Measurements from ENCODE around the gene PPARA. TPM values are rescaled to one million over a fixed set of nuclear protein-coding genes. Genes with fewer than 3 reads are reported as not detected.

The PPARA gene
- total and polyA plus RNA-seq, 2 experiments from 2014 or later, result 4.7 to 12.6 TPM

DNA sequence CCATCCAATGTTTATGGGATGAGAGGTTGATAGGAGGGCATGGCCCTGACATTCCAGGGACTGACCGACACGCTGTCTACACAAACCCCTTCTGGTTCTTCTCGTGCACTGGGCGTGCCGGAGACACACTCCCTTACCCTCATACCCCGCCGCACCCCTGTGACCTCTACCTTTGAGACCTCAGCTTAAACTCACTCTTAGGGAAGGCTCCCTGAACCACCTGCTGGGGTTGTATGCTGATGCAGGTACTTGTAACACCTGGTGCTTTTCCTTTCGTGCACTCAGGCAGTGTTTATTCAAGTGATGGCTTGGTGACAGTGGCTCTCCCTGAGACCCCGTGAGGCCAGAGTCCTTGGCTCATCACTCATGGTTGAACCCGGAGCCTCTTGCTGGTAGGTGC, 12.0 kb downstream of the PPARA start (continued):
- TF ChIP-seq, protein P1, sequence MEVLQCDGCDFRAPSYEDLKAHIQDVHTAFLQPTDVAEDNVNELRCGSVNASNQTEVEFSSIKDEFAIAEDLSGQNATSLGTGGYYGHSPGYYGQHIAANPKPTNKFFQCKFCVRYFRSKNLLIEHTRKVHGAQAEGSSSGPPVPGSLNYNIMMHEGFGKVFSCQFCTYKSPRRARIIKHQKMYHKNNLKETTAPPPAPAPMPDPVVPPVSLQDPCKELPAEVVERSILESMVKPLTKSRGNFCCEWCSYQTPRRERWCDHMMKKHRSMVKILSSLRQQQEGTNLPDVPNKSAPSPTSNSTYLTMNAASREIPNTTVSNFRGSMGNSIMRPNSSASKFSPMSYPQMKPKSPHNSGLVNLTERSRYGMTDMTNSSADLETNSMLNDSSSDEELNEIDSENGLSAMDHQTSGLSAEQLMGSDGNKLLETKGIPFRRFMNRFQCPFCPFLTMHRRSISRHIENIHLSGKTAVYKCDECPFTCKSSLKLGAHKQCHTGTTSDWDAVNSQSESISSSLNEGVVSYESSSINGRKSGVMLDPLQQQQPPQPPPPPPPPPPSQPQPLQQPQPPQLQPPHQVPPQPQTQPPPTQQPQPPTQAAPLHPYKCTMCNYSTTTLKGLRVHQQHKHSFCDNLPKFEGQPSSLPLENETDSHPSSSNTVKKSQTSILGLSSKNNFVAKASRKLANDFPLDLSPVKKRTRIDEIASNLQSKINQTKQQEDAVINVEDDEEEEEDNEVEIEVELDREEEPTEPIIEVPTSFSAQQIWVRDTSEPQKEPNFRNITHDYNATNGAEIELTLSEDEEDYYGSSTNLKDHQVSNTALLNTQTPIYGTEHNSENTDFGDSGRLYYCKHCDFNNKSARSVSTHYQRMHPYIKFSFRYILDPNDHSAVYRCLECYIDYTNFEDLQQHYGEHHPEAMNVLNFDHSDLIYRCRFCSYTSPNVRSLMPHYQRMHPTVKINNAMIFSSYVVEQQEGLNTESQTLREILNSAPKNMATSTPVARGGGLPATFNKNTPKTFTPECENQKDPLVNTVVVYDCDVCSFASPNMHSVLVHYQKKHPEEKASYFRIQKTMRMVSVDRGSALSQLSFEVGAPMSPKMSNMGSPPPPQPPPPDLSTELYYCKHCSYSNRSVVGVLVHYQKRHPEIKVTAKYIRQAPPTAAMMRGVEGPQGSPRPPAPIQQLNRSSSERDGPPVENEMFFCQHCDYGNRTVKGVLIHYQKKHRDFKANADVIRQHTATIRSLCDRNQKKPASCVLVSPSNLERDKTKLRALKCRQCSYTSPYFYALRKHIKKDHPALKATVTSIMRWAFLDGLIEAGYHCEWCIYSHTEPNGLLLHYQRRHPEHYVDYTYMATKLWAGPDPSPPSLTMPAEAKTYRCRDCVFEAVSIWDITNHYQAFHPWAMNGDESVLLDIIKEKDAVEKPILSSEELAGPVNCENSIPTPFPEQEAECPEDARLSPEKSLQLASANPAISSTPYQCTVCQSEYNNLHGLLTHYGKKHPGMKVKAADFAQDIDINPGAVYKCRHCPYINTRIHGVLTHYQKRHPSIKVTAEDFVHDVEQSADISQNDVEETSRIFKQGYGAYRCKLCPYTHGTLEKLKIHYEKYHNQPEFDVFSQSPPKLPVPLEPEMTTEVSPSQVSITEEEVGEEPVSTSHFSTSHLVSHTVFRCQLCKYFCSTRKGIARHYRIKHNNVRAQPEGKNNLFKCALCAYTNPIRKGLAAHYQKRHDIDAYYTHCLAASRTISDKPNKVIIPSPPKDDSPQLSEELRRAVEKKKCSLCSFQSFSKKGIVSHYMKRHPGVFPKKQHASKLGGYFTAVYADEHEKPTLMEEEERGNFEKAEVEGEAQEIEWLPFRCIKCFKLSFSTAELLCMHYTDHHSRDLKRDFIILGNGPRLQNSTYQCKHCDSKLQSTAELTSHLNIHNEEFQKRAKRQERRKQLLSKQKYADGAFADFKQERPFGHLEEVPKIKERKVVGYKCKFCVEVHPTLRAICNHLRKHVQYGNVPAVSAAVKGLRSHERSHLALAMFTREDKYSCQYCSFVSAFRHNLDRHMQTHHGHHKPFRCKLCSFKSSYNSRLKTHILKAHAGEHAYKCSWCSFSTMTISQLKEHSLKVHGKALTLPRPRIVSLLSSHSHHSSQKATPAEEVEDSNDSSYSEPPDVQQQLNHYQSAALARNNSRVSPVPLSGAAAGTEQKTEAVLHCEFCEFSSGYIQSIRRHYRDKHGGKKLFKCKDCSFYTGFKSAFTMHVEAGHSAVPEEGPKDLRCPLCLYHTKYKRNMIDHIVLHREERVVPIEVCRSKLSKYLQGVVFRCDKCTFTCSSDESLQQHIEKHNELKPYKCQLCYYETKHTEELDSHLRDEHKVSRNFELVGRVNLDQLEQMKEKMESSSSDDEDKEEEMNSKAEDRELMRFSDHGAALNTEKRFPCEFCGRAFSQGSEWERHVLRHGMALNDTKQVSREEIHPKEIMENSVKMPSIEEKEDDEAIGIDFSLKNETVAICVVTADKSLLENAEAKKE (CRISPR knock-in tag; IDR thresholded peaks at IDR 0.05), result no peak
- TF ChIP-seq CREB1 (CRISPR knock-in tag; IDR thresholded peaks at IDR 0.05; ENCODE audit: low read depth), result no peak
- TF ChIP-seq EZH2 (IDR thresholded peaks at IDR 0.05; ENCODE audit: low read depth, unreplicated experiment), result no peak

DNA sequence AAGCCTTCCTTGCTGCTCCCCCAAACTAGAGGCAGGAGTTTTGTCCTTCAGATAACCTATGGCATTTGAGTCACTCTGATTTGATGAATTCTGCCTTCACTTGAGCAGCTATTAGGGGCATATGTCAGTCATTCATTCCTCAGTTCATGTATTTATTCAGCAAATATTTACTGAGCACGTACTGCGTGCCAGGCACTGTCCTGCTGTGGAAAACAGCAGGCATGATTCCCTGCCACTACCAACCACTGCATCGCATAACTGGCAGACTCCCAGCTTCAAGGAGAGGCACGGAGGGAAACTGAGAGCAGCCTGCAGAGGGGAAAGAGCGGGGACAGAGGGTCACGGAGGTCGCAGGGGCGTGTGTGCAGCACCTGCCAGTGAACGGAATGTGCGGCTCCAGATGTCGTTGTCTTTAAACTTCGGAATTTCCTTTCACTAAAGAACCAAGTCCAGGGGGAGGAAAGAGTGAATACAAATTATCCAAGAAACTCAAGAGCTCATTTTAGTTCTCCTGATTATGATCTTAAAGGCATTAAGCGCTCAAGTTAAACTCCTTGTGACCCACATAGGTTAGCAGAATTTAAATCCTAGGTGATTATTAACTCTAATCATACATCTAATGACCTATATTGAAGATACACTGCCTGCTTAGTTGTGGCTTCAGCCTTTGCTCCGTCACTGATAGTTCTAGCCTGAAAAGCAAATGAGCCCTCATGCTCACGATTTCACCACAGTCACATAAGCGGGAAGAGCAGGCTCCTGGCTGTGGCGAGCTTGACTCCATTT, 12.6 kb downstream of the PPARA start:
- Histone ChIP-seq H3K4me3 (no peak overlapping the region), H3K27me3 (ENCODE audit: insufficient read depth) (no peaks in the 10 kb centered on the region), H2AFZ (no peak overlapping the region), H4K20me1 (replicated peaks; ENCODE audit: insufficient read depth) (peaks cover 3% of the 10 kb centered on the region), H3K79me2 (replicated peaks; ENCODE audit: insufficient read depth) (no peaks in the 10 kb centered on the region), H3K36me3 (ENCODE audit: insufficient read depth) (no peaks in the 10 kb centered on the region), H3K9me2 (ENCODE audit: insufficient read depth) (no peaks in the 10 kb centered on the region), H3K27ac (ENCODE audit: low read depth) (no peak overlapping the region), H3F3A (replicated peaks; ENCODE audit: low read depth) (no peaks in the 10 kb centered on the region), H3K4me2 (no peak overlapping the region), H3K4me1 (ENCODE audit: insufficient read depth) (no peaks in the 10 kb centered on the region)
- Mint-ChIP-seq H3K4me1 (no peaks in the 10 kb centered on the region), H3K27ac (no peak overlapping the region), H3K27me3 (ENCODE audit: insufficient read depth, low read depth, poor library complexity) (no peaks in the 10 kb centered on the region), H3K9me3 (no peaks in the 10 kb centered on the region), H3K4me3 (no peak overlapping the region), H3K36me3 (ENCODE audit: low read depth) (no peaks in the 10 kb centered on the region)
- ATAC-seq (no peak), DNase-seq (ENCODE audit: low spot score) (no peak)
- TF ChIP-seq, protein P2, sequence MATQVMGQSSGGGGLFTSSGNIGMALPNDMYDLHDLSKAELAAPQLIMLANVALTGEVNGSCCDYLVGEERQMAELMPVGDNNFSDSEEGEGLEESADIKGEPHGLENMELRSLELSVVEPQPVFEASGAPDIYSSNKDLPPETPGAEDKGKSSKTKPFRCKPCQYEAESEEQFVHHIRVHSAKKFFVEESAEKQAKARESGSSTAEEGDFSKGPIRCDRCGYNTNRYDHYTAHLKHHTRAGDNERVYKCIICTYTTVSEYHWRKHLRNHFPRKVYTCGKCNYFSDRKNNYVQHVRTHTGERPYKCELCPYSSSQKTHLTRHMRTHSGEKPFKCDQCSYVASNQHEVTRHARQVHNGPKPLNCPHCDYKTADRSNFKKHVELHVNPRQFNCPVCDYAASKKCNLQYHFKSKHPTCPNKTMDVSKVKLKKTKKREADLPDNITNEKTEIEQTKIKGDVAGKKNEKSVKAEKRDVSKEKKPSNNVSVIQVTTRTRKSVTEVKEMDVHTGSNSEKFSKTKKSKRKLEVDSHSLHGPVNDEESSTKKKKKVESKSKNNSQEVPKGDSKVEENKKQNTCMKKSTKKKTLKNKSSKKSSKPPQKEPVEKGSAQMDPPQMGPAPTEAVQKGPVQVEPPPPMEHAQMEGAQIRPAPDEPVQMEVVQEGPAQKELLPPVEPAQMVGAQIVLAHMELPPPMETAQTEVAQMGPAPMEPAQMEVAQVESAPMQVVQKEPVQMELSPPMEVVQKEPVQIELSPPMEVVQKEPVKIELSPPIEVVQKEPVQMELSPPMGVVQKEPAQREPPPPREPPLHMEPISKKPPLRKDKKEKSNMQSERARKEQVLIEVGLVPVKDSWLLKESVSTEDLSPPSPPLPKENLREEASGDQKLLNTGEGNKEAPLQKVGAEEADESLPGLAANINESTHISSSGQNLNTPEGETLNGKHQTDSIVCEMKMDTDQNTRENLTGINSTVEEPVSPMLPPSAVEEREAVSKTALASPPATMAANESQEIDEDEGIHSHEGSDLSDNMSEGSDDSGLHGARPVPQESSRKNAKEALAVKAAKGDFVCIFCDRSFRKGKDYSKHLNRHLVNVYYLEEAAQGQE (IDR thresholded peaks at IDR 0.05; ENCODE audit: unreplicated experiment), result no peak
- TF ChIP-seq, protein P3, sequence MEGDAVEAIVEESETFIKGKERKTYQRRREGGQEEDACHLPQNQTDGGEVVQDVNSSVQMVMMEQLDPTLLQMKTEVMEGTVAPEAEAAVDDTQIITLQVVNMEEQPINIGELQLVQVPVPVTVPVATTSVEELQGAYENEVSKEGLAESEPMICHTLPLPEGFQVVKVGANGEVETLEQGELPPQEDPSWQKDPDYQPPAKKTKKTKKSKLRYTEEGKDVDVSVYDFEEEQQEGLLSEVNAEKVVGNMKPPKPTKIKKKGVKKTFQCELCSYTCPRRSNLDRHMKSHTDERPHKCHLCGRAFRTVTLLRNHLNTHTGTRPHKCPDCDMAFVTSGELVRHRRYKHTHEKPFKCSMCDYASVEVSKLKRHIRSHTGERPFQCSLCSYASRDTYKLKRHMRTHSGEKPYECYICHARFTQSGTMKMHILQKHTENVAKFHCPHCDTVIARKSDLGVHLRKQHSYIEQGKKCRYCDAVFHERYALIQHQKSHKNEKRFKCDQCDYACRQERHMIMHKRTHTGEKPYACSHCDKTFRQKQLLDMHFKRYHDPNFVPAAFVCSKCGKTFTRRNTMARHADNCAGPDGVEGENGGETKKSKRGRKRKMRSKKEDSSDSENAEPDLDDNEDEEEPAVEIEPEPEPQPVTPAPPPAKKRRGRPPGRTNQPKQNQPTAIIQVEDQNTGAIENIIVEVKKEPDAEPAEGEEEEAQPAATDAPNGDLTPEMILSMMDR (conservative IDR thresholded peaks at IDR 0.05; ENCODE audit: low read depth in 2 of 2), result no peak
- TF ChIP-seq, protein P4, sequence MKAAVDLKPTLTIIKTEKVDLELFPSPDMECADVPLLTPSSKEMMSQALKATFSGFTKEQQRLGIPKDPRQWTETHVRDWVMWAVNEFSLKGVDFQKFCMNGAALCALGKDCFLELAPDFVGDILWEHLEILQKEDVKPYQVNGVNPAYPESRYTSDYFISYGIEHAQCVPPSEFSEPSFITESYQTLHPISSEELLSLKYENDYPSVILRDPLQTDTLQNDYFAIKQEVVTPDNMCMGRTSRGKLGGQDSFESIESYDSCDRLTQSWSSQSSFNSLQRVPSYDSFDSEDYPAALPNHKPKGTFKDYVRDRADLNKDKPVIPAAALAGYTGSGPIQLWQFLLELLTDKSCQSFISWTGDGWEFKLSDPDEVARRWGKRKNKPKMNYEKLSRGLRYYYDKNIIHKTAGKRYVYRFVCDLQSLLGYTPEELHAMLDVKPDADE (IDR thresholded peaks at IDR 0.05), result no peak
- TF ChIP-seq STAT1 (IDR thresholded peaks at IDR 0.05; ENCODE audit: unreplicated experiment), result no peak
- no peak for TF ChIP-seq POLR2AphosphoS5 (IDR thresholded peaks at IDR 0.05; ENCODE audit: low read depth)
- no peak for TF ChIP-seq ZNF114 (CRISPR knock-in tag; IDR thresholded peaks at IDR 0.05)
- TF ChIP-seq CREB1 (CRISPR knock-in tag; IDR thresholded peaks at IDR 0.05; ENCODE audit: low read depth), result no peak
- no peak for TF ChIP-seq NANOG (IDR thresholded peaks at IDR 0.05; ENCODE audit: borderline replicate concordance)
- no peak for TF ChIP-seq JUNB (IDR thresholded peaks at IDR 0.05; ENCODE audit: unreplicated experiment)
- no peak for TF ChIP-seq EZH2phosphoT487 (IDR thresholded peaks at IDR 0.05; ENCODE audit: unreplicated experiment)

All from GM23338 (cell line).